ENCODE results near the gene DDX27.

DNA sequence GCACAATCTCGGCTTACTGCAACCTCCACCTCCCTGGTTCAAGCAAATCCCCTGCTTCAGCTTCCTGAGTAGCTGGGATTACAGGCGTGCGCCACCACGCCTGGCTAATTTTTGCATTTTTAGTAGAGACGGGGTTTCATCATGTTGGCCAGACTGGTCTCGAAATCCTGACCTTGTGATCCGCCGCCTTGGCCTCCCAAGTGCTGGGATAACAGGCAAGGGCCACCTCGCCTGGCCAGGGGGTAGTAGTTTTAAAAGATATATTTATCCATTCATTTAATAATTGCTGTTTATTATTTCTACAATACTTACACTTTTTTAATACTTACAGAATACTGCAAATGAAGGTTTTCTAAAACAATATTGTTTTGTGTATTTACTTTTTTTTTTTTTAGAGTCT lies 15.5 kb upstream of the DDX27 start:
- TF ChIP-seq, protein P1, sequence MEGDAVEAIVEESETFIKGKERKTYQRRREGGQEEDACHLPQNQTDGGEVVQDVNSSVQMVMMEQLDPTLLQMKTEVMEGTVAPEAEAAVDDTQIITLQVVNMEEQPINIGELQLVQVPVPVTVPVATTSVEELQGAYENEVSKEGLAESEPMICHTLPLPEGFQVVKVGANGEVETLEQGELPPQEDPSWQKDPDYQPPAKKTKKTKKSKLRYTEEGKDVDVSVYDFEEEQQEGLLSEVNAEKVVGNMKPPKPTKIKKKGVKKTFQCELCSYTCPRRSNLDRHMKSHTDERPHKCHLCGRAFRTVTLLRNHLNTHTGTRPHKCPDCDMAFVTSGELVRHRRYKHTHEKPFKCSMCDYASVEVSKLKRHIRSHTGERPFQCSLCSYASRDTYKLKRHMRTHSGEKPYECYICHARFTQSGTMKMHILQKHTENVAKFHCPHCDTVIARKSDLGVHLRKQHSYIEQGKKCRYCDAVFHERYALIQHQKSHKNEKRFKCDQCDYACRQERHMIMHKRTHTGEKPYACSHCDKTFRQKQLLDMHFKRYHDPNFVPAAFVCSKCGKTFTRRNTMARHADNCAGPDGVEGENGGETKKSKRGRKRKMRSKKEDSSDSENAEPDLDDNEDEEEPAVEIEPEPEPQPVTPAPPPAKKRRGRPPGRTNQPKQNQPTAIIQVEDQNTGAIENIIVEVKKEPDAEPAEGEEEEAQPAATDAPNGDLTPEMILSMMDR (IDR thresholded peaks at IDR 0.05) = no peak
- TF ChIP-seq POLR2A (IDR thresholded peaks at IDR 0.05) = no peak
